HG03103 (cell line): ENCODE results near the gene PHACTR1.

Experiments used
- ATAC-seq: cut with Tn5 transposase; IDR thresholded peaks from one replicate; pipeline ENCODE4 v1.9.1; 2021; ENCODE audit warnings: low read depth; ENCODE audit not compliant: unreplicated experiment

The PHACTR1 gene

DNA sequence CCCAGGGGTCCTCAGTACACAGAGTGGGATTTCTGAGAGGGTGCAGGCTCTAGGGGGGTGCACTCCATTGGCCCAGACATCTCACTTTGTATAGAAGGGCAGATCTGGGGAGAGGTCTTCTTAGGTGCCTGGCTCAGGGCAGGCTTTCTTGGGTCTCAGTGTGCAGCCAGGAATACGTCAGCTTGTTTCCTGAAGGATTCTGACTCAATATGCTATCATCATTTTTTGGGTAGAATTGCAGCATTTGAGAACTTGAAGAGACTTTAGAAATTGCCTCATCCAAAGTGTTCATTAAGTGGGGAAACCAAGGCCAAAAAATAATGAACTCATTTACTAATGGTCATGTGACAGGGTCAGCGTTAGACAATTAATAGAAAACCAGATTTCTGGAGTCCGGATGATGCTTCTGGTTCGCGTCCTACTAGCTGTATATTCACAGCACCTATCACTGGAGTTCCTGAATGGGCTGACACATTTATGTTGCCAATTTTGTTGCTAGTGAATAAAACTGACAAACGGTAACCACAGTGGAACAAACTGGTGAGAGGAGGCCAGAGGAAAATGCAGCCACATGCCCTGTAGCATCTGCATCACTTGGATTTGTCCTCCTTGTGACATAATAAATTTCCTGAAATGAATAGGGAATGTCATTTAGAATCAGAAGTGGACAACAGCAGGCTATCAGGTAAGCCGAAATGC, 372.9 kb downstream of the PHACTR1 start:
- no peak for ATAC-seq

DNA sequence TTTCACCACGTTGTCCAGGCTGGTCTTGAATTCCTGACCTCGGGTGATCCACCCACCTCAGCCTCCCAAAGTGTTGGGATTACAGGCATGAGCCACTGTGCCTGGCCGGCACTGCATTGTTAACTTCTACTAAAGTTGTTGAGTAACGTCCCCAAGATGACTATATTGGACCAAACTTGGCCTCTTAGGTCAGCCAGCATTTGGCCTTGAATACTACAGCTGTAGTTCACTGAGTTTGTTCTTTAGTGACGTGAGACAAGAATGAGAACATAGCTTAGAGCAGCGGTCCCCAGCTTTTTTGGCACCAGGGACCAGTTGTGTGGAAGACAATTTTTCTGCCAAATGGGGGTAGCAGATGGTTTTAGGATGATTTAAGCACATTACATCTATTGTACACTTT, 374.6 kb downstream of the PHACTR1 start:
- ATAC-seq = no peak

- no peak for ATAC-seq
Observed at GRCh38 chr6:13094781-13095425, 378.3 kb downstream of the PHACTR1 start.

DNA sequence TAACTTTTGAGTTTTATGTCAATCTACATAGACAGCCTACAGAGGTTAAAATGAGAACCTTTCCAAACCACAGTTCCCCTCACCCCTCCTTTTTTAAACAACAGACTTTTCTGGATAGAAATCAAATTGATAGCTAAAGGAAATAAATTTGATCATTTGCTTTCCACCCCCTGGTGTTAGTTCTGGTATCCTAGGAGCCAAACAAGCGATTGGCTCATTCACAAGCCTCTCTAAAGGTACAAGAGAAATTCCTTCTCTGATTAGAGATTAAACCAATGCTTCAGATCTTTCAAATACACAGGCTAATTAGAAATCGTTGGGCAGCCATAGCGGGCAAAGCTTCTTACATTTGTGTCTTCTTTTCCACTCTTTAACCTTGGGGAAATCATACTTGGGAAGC, 379.5 kb downstream of the PHACTR1 start:
- no peak for ATAC-seq

- ATAC-seq = no peak
Observed at GRCh38 chr6:13097454-13097853, 380.9 kb downstream of the PHACTR1 start.

DNA sequence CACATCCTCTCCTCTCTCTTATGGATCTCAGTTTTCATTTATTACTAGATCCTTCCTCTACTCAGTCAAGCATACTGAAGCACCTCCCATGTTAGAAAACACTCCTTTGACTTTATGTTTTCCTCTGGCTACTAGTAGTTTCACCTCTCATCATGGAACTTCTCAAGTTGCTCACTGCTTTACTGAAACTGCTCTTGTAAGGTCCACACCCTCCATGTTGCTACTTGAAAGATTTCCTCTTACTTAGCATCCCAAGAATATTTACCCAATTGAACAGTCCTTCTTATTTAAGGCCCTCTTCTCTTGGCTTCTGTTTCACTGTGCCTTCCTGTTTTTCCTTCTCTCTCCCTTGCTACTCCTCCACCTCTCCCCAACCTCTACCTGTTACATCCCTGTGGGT, 381.4 kb downstream of the PHACTR1 start:
- ATAC-seq = no peak

DNA sequence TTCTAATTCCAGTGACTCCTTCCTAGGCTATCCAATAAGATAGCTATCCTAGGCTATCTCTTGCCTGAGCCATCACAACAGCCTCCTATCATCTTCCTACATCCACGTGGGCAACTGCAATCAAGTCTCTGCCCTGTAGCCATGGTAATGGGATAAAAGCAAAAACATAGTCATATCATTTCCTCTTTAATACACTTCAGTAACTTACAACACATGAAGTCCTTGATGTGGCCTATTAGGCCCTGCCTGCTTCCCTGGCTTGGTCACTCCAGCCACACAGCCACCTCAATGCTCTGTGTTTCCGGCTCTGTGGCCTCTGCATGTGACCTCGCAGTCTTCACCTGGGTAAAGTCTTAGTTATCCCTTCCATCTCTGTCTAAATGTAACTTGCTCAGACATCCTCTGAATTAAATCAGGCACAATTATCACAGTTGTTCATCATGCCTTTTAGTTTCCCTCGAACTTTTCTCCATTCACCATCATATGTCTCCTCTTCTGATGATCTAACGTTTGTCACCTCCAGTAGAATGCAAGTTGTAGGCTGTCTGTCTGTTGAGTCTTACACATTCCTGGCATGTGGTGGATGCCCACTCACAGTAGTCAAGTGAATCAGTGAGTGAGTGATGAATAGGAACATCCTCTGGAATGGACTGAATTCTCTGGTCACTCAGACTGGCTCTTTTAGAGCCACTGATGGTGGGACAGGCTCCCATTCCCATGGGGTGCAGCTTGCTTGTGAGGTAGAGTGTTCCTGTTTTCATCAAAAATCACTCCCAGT, 382.4 kb downstream of the PHACTR1 start:
- ATAC-seq = no peak

DNA sequence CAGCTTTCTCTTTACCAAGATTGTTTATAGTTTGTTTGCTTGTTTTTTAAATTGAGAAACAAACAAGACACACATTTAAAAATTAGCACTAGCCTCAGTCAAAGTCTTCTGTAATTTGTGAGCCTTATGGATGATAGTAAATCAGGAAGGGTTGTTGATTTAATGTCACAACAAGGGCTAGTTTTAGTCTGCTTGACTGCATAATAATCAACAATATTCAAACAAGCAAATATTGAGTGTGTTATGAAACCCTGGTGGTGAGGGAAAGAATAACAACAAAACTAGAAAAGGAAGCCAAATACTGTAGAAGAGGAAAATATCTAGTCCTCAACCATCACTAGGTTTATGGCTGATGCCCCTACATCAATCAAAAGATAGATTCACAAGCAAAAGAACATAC, 383.2 kb downstream of the PHACTR1 start:
- no peak for ATAC-seq

- no peak for ATAC-seq
Observed at GRCh38 chr6:13101409-13101808, 384.8 kb downstream of the PHACTR1 start.

DNA sequence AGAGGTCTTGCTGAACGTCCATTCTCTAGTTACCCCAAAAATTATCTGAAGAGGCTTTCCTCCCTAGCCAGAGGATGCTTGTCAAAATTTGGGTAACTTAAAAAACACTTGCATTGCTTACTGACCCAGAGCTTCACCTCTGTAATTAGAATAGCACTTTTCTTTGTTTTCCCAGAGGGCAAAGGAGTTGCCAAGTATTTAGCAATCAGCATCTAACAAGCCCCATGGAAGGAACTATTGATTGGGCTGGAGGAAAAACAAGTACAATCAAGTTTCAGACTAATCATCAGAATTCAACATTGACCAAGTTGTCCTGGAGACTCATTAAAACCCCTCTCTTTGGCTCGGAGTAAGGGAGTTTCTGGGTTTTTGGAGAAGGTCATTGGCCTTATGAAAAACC, 385.4 kb downstream of the PHACTR1 start:
- ATAC-seq = no peak

GRCh38 chr6:13103169-13103568, 386.6 kb downstream of the PHACTR1 start:
- ATAC-seq = no peak

DNA sequence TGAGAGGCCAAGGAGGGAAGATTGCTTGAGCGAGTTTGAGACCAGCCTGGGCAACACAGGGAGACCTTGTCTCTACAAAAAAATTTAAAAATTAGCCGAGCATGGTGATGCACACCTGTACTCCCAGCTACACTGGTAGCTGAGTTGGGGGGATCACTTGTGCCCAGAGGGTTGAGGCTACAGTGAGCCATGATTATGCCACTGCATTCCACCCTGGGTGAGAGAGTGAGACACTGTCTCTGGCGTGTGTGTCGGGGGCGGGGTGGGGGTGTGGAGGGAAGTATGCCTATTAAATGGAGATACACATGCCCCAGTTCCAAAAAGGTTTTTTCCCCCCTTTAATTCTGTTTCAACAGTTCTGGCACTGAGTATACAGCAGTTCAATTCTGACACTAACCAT, 388.6 kb downstream of the PHACTR1 start:
- no peak for ATAC-seq

GRCh38 chr6:13112921-13113320, 396.4 kb downstream of the PHACTR1 start:
- no peak for ATAC-seq

- ATAC-seq = no peak
Observed at GRCh38 chr6:13113376-13113775, 396.8 kb downstream of the PHACTR1 start.

DNA sequence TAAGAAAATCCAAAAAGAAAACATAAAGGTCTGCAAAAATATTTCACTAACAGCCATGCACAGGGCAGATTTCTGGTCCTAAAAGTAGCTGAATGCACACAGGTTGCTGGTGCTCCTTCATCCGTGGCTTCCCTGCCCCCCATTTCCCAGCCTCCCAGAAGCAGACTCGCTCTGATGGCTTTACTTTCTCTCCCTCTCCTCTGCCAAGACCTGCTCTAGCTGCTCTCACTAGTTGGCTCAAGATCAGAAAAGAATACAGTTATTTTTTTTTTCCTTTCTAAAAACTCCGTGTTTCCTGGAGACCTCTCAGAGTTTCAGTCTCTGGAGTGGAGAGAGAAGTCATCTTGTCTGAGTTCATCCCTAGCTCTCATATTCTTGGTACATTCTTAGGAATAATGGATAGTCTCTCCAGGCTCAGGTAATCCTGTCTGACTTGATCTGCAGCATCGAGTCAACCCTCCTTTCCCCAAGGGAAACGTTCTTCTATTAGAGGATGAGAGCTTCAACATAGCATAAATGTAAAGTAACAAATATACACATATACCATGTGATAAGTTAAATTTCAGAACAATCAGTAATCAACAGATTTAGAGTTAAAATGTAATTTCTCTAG, 397.5 kb downstream of the PHACTR1 start:
- ATAC-seq = no peak

GRCh38 chr6:13116155-13116554, 399.6 kb downstream of the PHACTR1 start:
- ATAC-seq = no peak

DNA sequence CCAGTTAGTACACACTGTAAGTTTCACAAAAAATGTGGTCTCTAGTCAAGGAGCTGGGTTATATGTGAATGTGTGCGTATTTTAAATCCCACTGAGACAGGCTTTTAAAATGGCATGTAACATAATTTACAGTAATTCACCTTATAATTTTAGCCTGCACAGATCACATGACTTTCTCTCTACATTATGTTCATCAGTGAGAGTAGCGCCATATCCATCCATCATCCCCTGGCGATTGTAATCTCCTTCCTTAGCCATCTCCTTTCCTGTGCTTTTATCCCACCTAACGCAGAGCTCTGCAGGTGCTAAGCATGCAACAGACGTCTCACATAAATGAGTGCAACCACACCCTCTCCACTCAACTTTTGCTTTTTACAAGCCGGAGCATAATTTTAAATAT, 401.0 kb downstream of the PHACTR1 start:
- ATAC-seq = no peak

DNA sequence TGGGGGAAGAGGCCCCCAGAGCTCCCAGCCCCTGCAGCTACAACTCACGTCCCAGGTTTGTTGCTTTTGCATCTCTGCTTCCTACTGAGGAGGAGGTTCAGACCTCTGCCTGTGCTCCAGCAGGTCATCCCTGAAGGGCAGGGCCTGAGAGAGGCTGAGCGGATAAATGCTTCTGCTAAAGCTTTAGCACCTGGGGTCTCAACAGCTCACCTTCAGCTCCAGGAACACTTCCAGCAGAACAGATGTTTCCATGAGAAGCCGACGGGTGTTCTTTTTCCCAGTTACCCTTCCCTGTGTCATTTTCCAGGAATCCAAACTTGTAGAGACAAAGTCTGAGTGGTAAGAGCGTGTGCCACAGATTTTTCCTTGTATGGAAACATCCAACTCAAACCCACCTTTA, 403.0 kb downstream of the PHACTR1 start:
- ATAC-seq = no peak

DNA sequence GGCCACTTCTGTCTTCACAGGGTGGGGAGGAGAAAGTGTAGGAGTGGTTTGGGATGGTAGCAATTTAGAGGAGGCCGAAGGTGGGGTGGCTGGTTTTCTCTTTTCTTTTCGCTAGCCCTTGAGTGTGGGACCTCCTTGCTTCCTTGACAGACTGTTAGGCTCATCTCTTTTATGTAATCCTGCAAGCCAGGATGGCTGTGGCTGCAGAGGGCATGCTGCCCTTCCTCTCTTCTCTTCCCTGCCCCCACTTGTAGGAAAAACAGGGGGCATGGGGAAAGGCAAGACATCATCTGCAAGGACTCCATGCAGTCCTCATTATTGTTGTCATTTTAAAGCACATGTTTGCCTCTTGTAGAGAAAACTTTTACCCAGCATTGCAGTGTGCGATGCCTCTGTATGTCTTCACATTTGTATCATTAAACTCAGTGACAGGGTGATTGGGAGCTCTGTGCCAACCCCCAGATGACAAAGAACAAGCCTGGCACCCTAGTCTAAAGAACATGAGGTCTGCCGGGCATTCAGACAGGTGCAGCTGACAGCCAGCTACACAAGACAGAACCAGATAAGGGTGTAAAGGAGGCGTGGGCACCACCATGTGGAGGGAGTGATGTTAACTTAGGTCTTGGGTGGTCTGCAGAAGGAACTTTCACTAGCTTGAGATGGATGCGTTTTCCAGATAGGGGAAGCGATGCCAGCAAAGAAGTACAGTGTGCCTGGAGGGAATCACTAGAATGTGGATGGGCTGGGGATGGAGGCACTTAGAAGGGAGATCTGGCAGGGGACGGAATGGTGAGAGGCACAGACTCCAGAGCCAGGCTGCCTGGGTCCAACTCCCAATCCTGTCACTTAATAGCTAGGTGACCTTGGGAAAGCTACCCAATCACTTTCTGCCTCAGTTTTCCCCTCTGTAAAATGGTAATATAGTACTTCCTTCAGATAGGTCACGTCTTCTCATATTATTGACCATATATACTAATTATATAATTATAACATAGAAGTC, 404.2 kb downstream of the PHACTR1 start:
- ATAC-seq = no peak

GRCh38 chr6:13124131-13124530, 407.6 kb downstream of the PHACTR1 start:
- ATAC-seq = no peak
